ENCODE data around the gene TMEM258.
A peak's percentile ranks its signal among the peaks of the same experiment; 100 is the strongest.

The TMEM258 gene

GRCh38 chr11:61754534-61755482 lies 37.6 kb downstream of the TMEM258 start:
- DNase-seq = no peak

- DNase-seq = no peak
These were observed 38.7 kb downstream of the TMEM258 start for GRCh38 chr11:61753672-61754071.

GRCh38 chr11:61752925-61753521 lies 39.4 kb downstream of the TMEM258 start:
- no peak for DNase-seq

- peak; percentile 81 for DNase-seq
These were observed 40.1 kb downstream of the TMEM258 start, which contains the start of gene MYRF for GRCh38 chr11:61752117-61752924. TSS of gene MYRF (plus strand) at chr11:61752636. CDS start at chr11:61752745, 109 bp downstream.

- no peak for DNase-seq
These were observed 41.0 kb downstream of the TMEM258 start for GRCh38 chr11:61751384-61751783.

GRCh38 chr11:61750631-61751273 lies 41.6 kb downstream of the TMEM258 start:
- DNase-seq = no peak

GRCh38 chr11:61749591-61750217 lies 42.7 kb downstream of the TMEM258 start:
- DNase-seq = no peak

GRCh38 chr11:61747967-61748285 lies 44.5 kb downstream of the TMEM258 start:
- no peak for DNase-seq

GRCh38 chr11:61747192-61747966 lies 45.0 kb downstream of the TMEM258 start:
- peak; percentile 86 for DNase-seq

- DNase-seq = no peak
These were observed 45.8 kb downstream of the TMEM258 start for GRCh38 chr11:61746442-61747191.

GRCh38 chr11:61745781-61746441 lies 46.5 kb downstream of the TMEM258 start:
- DNase-seq = peak; percentile 43

- DNase-seq = no peak
These were observed 47.7 kb downstream of the TMEM258 start for GRCh38 chr11:61744609-61745156.

GRCh38 chr11:61744181-61744580 lies 48.2 kb downstream of the TMEM258 start:
- DNase-seq = no peak

- no peak for DNase-seq
These were observed 48.8 kb downstream of the TMEM258 start for GRCh38 chr11:61743486-61744095.

GRCh38 chr11:61742391-61742790 lies 50.0 kb downstream of the TMEM258 start:
- no peak for DNase-seq

GRCh38 chr11:61739966-61740365 lies 52.4 kb downstream of the TMEM258 start:
- peak; percentile 32 for DNase-seq

- no peak for DNase-seq
These were observed 53.0 kb downstream of the TMEM258 start for GRCh38 chr11:61739413-61739812.

Measured in DMS53 (cell line).